ENCODE results near the gene YAP1.

YAP1 gene

GRCh38 chr11:102276362-102276761 lies 166.1 kb downstream of the YAP1 start:
- DNase-seq (ENCODE audit: low read depth in 3 of 3) = no peak

- DNase-seq (ENCODE audit: low read depth in 3 of 3) = no peak
These were observed 166.5 kb downstream of the YAP1 start for GRCh38 chr11:102276783-102277182.

- DNase-seq (ENCODE audit: low read depth in 3 of 3) = no peak
These were observed 169.5 kb downstream of the YAP1 start for GRCh38 chr11:102279641-102280170.

- no peak for DNase-seq (ENCODE audit: low read depth in 3 of 3)
These were observed 170.1 kb downstream of the YAP1 start for GRCh38 chr11:102280245-102280833.
